PC-3 (cell line): ENCODE data around the gene ZNF516. TPM values are rescaled to one million over a fixed set of nuclear protein-coding genes. Genes with fewer than 3 reads are reported as not detected.

Experiments
- ATAC-seq: fragments of 200-7000 bp; cut with Tn5 transposase; 2 replicates; pipeline ENCODE4 v1.9.1; 2020; ENCODE audit warnings: mild to moderate bottlenecking, moderate library complexity
- BruUV-seq: library from RNA; stranded (reverse); fragments of 400-500 nt; replicated peaks from 2 replicates; lab custom pipeline; 2021; lab: Mats Ljungman, UMichigan
- CTCF ChIA-PET: fragments of 300-600 bp; sonication (Branson Sonifier 250); formaldehyde crosslinking; loops from one replicate; lab custom pipeline; 2022; ENCODE audit warnings: antibody characterized with exemption; lab: Charles Lee
- POLR2A ChIA-PET: fragments of 300-600 bp; sonication (Branson Sonifier 250); formaldehyde crosslinking; loops from one replicate; lab custom pipeline; 2022; ENCODE audit warnings: antibody characterized with exemption; ENCODE audit not compliant: unreplicated experiment; lab: Charles Lee
- DNase-seq: peaks from one replicate; pipeline ENCODE4 v3.0.0-alpha.2; 2015
- H2AFZ ChIP-seq: fragments of 300-600 bp; sonication (generic); 2 replicates; pipeline ENCODE4 v1.6.0; 2016; ENCODE audit warnings: antibody characterized with exemption, low read length
- H3F3A ChIP-seq: fragments of 300-600 bp; sonication (generic); one replicate; pipeline ENCODE4 v1.6.0; 2017; ENCODE audit warnings: antibody characterized with exemption, low read length, control low read depth, mild to moderate bottlenecking; ENCODE audit not compliant: unreplicated experiment
- H3K27ac ChIP-seq: fragments of 300-600 bp; sonication (generic); 2 replicates; pipeline ENCODE4 v1.5.1; 2016; ENCODE audit warnings: mild to moderate bottlenecking, low read length
- H3K27me3 ChIP-seq: fragments of 300-600 bp; sonication (generic); 2 replicates; pipeline ENCODE4 v1.6.1; 2016; ENCODE audit warnings: low read length, mixed read lengths
- H3K36me3 ChIP-seq: fragments of 300-600 bp; sonication (generic); 2 replicates; pipeline ENCODE4 v1.6.1; 2016; ENCODE audit warnings: low read depth, mixed run types, low read length, mixed read lengths
- H3K4me1 ChIP-seq: fragments of 300-600 bp; sonication (generic); 2 replicates; pipeline ENCODE4 v1.5.1; 2016; ENCODE audit warnings: low read length; ENCODE audit not compliant: insufficient read depth
- H3K4me2 ChIP-seq: fragments of 300-600 bp; sonication (generic); 2 replicates; pipeline ENCODE4 v1.6.0; 2016; ENCODE audit warnings: low read length
- H3K4me3 ChIP-seq: fragments of 300-600 bp; sonication (generic); 2 replicates; pipeline ENCODE4 v1.5.1; 2016; ENCODE audit warnings: mild to moderate bottlenecking, low read length, mixed read lengths
- H3K79me2 ChIP-seq: fragments of 300-600 bp; sonication (generic); 2 replicates; pipeline ENCODE4 v1.6.1; 2017; ENCODE audit warnings: low read length, mixed read lengths
- H3K9ac ChIP-seq: fragments of 300-600 bp; sonication (generic); 2 replicates; pipeline ENCODE4 v1.6.0; 2016; ENCODE audit warnings: mild to moderate bottlenecking, low read length
- H3K9me2 ChIP-seq: fragments of 300-600 bp; sonication (generic); replicated peaks from 2 replicates; pipeline ENCODE4 v1.6.1; 2016; ENCODE audit warnings: mixed run types, low read length, mixed read lengths
- H3K9me3 ChIP-seq: fragments of 300-600 bp; sonication (generic); 2 replicates; pipeline ENCODE4 v1.6.1; 2016; ENCODE audit warnings: low read length, mixed read lengths
- H4K20me1 ChIP-seq: fragments of 300-600 bp; sonication (generic); 2 replicates; pipeline ENCODE4 v1.6.1; 2016; ENCODE audit warnings: low read length, mixed read lengths
- EZH2 ChIP-seq: fragments of 300-600 bp; sonication (generic); IDR thresholded peaks from one replicate; pipeline ENCODE4 v1.6.1; 2017; ENCODE audit warnings: antibody characterized with exemption, mild to moderate bottlenecking, low read length; ENCODE audit not compliant: unreplicated experiment
- EZH2phosphoT487 ChIP-seq: fragments of 300-600 bp; sonication (generic); IDR thresholded peaks from 2 replicates; pipeline ENCODE4 v1.6.1; 2018; ENCODE audit warnings: mild to moderate bottlenecking, antibody characterized with exemption, low read length, borderline replicate concordance
- intact Hi-C: fragments of 100-400 bp; cut with micrococcal nuclease; formaldehyde crosslinking; loops from 2 replicates; pipeline ENCODE4 v1.9.0; 2023
- total RNA-seq: library from RNA; depleted of rRNA; stranded (reverse); fragments of >200 nt; gene quantifications from 2 replicates; pipeline ENCODE4 v1.2.3, GENCODE V29; 2014
- TF ChIP-seq, protein P1 (sequence below): fragments of 300-600 bp; sonication (generic); conservative IDR thresholded peaks from 2 replicates; pipeline ENCODE4 v1.5.1; 2017; ENCODE audit warnings: antibody characterized with exemption, low read depth, mild to moderate bottlenecking, low read length

ZNF516 gene
- total RNA-seq, 1 experiment from 2014 or later: 4.0 TPM

GRCh38 chr18:76371301-76372203 is 123.5 kb downstream of the ZNF516 start:
- no peaks in the 10 kb centered on the region for H3F3A ChIP-seq
- no peak overlapping the region for H3K4me3 ChIP-seq
- no peak for TF ChIP-seq EZH2
- no peak for TF ChIP-seq EZH2phosphoT487
- TF ChIP-seq, protein P1, sequence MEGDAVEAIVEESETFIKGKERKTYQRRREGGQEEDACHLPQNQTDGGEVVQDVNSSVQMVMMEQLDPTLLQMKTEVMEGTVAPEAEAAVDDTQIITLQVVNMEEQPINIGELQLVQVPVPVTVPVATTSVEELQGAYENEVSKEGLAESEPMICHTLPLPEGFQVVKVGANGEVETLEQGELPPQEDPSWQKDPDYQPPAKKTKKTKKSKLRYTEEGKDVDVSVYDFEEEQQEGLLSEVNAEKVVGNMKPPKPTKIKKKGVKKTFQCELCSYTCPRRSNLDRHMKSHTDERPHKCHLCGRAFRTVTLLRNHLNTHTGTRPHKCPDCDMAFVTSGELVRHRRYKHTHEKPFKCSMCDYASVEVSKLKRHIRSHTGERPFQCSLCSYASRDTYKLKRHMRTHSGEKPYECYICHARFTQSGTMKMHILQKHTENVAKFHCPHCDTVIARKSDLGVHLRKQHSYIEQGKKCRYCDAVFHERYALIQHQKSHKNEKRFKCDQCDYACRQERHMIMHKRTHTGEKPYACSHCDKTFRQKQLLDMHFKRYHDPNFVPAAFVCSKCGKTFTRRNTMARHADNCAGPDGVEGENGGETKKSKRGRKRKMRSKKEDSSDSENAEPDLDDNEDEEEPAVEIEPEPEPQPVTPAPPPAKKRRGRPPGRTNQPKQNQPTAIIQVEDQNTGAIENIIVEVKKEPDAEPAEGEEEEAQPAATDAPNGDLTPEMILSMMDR: no peak
- intact Hi-C loops: no loop called here
- ChIA-PET CTCF (no interaction called here), POLR2A (no interaction called here)
- H3K4me2 ChIP-seq: no peak overlapping the region
- no peaks in the 10 kb centered on the region for H4K20me1 ChIP-seq
- H3K9ac ChIP-seq: no peak overlapping the region
- H3K27me3 ChIP-seq: peaks cover 42% of the 10 kb centered on the region
- H3K9me3 ChIP-seq: no peaks in the 10 kb centered on the region
- BruUV-seq: no TSS peak
- no peaks in the 10 kb centered on the region for H3K9me2 ChIP-seq
- H2AFZ ChIP-seq: no peak overlapping the region
- ATAC-seq (no peak), DNase-seq (no peak)
- no peaks in the 10 kb centered on the region for H3K36me3 ChIP-seq
- H3K4me1 ChIP-seq: peaks cover 6% of the 10 kb centered on the region
- no peaks in the 10 kb centered on the region for H3K79me2 ChIP-seq
- no peak overlapping the region for H3K27ac ChIP-seq

GRCh38 chr18:76370686-76371085 is 124.4 kb downstream of the ZNF516 start:
- H4K20me1 ChIP-seq: no peaks in the 10 kb centered on the region
- no peaks in the 10 kb centered on the region for H3F3A ChIP-seq
- no TSS peak for BruUV-seq
- TF ChIP-seq EZH2: no peak
- TF ChIP-seq, protein P1: no peak
- no peak for TF ChIP-seq EZH2phosphoT487
- no peaks in the 10 kb centered on the region for H3K79me2 ChIP-seq
- H3K4me2 ChIP-seq: no peak overlapping the region
- no peaks in the 10 kb centered on the region for H3K9me3 ChIP-seq
- no peak overlapping the region for H3K9ac ChIP-seq
- H3K4me1 ChIP-seq: no peaks in the 10 kb centered on the region
- ATAC-seq (no peak), DNase-seq (no peak)
- no peaks in the 10 kb centered on the region for H3K36me3 ChIP-seq
- H3K4me3 ChIP-seq: no peak overlapping the region
- H3K27me3 ChIP-seq: peaks cover 50% of the 10 kb centered on the region
- no peak overlapping the region for H2AFZ ChIP-seq
- POLR2A ChIA-PET: no interaction called here
- intact Hi-C loops: no loop called here
- H3K9me2 ChIP-seq: no peaks in the 10 kb centered on the region
- H3K27ac ChIP-seq: no peak overlapping the region
- CTCF ChIA-PET: no interaction called here

- Histone ChIP-seq H3K27ac (no peak overlapping the region), H3K9ac (no peak overlapping the region), H3F3A (no peaks in the 10 kb centered on the region), H3K4me2 (no peak overlapping the region), H3K36me3 (no peaks in the 10 kb centered on the region), H3K9me3 (no peaks in the 10 kb centered on the region), H3K27me3 (peaks cover 55% of the 10 kb centered on the region), H2AFZ (no peak overlapping the region), H3K9me2 (no peaks in the 10 kb centered on the region), H3K4me1 (no peaks in the 10 kb centered on the region), H4K20me1 (no peaks in the 10 kb centered on the region), H3K79me2 (no peaks in the 10 kb centered on the region), H3K4me3 (no peak overlapping the region)
- TF ChIP-seq, protein P1: no peak
- TF ChIP-seq EZH2phosphoT487 (no peak), EZH2 (no peak)
- no peak for DNase-seq
- no TSS peak for BruUV-seq
- no peak for ATAC-seq
- CTCF ChIA-PET: no interaction called here
- POLR2A ChIA-PET: no interaction called here
- intact Hi-C loops: no loop called here
These were observed 124.8 kb downstream of the ZNF516 start for GRCh38 chr18:76370201-76370600.
